Common myeloid progenitor, CD34-positive (primary cell): ENCODE results near the gene EFEMP2.

Experiments used
- CTCF ChIA-PET: fragments of 350-600 bp; sonication (Branson Sonifier 250); formaldehyde crosslinking; loops from one replicate; lab custom pipeline; 2021; ENCODE audit warnings: antibody characterized with exemption; lab: Charles Lee
- POLR2A ChIA-PET: fragments of 350-600 bp; sonication (Branson Sonifier 250); formaldehyde crosslinking; loops from one replicate; lab custom pipeline; 2021; ENCODE audit warnings: antibody characterized with exemption; lab: Charles Lee
- DNase-seq, 3 donors: peaks; one replicate each; pipeline versions ENCODE4 v3.0.0 to v3.0.0-alpha.2; 2013
- H3K27ac ChIP-seq, 2 experiments: 1 replicate in 1 of 2; 2 replicates in 1 of 2; pipeline ENCODE4 v1.7.0; 2013; ENCODE audit warnings: inconsistent platforms in 2 of 2, low read length in 2 of 2, mild to moderate bottlenecking in 2 of 2, low read depth in 1 of 2, moderate library complexity in 1 of 2; ENCODE audit not compliant: severe bottlenecking in 2 of 2, insufficient read depth in 1 of 2, poor library complexity in 1 of 2
- H3K27me3 ChIP-seq, 5 experiments: replicated peaks in 2 of 5; 1 replicate in 3 of 5; 2 replicates in 2 of 5; pipeline versions ENCODE4 v1.6.1 to v1.7.0; 2013; ENCODE audit warnings: low read length in 4 of 5, mild to moderate bottlenecking in 2 of 5, moderate library complexity in 2 of 5, inconsistent platforms in 1 of 5; ENCODE audit not compliant: insufficient read depth in 5 of 5, control insufficient read depth in 4 of 5
- H3K36me3 ChIP-seq, 4 experiments: 1 replicate in 2 of 4; 2 replicates in 2 of 4; pipeline versions ENCODE4 v1.6.1 to v1.7.0; 2013; ENCODE audit warnings: low read length in 3 of 4, control low read depth in 1 of 4, mild to moderate bottlenecking in 1 of 4; ENCODE audit not compliant: control insufficient read depth in 4 of 4, insufficient read depth in 4 of 4
- H3K4me1 ChIP-seq, 4 experiments: 1 replicate in 3 of 4; 2 replicates in 1 of 4; pipeline versions ENCODE4 v1.6.1 to v1.7.1; 2013; ENCODE audit warnings: low read length in 3 of 4, mild to moderate bottlenecking in 3 of 4, control low read depth in 1 of 4, inconsistent platforms in 1 of 4, moderate library complexity in 1 of 4; ENCODE audit not compliant: control insufficient read depth in 4 of 4, insufficient read depth in 4 of 4; ENCODE audit errors: control extremely low read depth in 1 of 4
- H3K4me3 ChIP-seq, 7 experiments: 1 replicate in 4 of 7; 2 replicates in 3 of 7; pipeline versions ENCODE4 v1.5.1 to v1.7.0; 2013; ENCODE audit warnings: mild to moderate bottlenecking in 7 of 7, low read length in 6 of 7, moderate library complexity in 6 of 7, inconsistent platforms in 2 of 7, low read depth in 2 of 7, control low read depth in 1 of 7; ENCODE audit not compliant: insufficient read depth in 4 of 7, control insufficient read depth in 1 of 7; ENCODE audit errors: extremely low read depth in 1 of 7
- H3K9me3 ChIP-seq, 5 experiments: 1 replicate in 4 of 5; 2 replicates in 1 of 5; pipeline versions ENCODE4 v1.6.1 to v1.7.1; 2013; ENCODE audit warnings: low read length in 4 of 5, mild to moderate bottlenecking in 2 of 5, inconsistent platforms in 1 of 5, low read depth in 1 of 5, moderate library complexity in 1 of 5; ENCODE audit not compliant: control insufficient read depth in 4 of 5, insufficient read depth in 2 of 5; ENCODE audit errors: control extremely low read depth in 1 of 5
- WGBS: methylation state at CpG from one replicate; pipeline ENCODE4 v1.1.5; 2013; ENCODE audit not compliant: insufficient coverage; 5-methylcytosine and 5-hydroxymethylcytosine counted together

The EFEMP2 gene

GRCh38 chr11:65853246-65853979 is 19.2 kb downstream of the EFEMP2 start:
- H3K4me3 ChIP-seq = no peak overlapping the region
- H3K36me3 ChIP-seq = peaks cover 12 to 61% (median 46%) of the 10 kb centered on the region in 4 experiments
- peaks cover 4 to 19% (median 17%) of the 10 kb centered on the region in 4 experiments for H3K4me1 ChIP-seq
- peaks cover 0 to 7% (median 0%) of the 10 kb centered on the region in 5 experiments for H3K9me3 ChIP-seq
- POLR2A ChIA-PET = no interaction called here
- no peaks in the 10 kb centered on the region for H3K27me3 ChIP-seq
- 91% methylated on average over 4 of the region's 6 CpGs for WGBS
- H3K27ac ChIP-seq = no peak overlapping the region
- no peak for DNase-seq
- CTCF ChIA-PET = interaction anchor here (0.5 to 4.9 kb wide), 8 partner anchors 10 to 177 kb away, joined by 3 to 20 read pairs (median 4); partner anchors contain the start of genes CTSW, FIBP and SNX32

- ChIA-PET POLR2A (interaction anchor here (1.2 to 2.1 kb wide), 2 partner anchors 19 kb away, joined by 4 to 6 read pairs; partner anchors contain the start of gene SNX32), CTCF (interaction anchor here (0.9 to 4.9 kb wide), 12 partner anchors 9 to 170 kb away, joined by 3 to 20 read pairs (median 4); partner anchors contain the start of genes CTSW, FIBP and SNX32)
- H3K36me3 ChIP-seq = peaks cover 12 to 61% (median 46%) of the 10 kb centered on the region in 4 experiments
- peaks cover 0 to 7% (median 0%) of the 10 kb centered on the region in 5 experiments for H3K9me3 ChIP-seq
- peaks cover 3 to 19% (median 15%) of the 10 kb centered on the region in 4 experiments for H3K4me1 ChIP-seq
- 94% methylated on average over 26 of the region's 33 CpGs for WGBS
- DNase-seq = no peak
- no peak overlapping the region for H3K4me3 ChIP-seq
- H3K27ac ChIP-seq = no peak overlapping the region
- no peaks in the 10 kb centered on the region for H3K27me3 ChIP-seq
Measured at GRCh38 chr11:65852508-65853245, 19.9 kb downstream of the EFEMP2 start.

- Histone ChIP-seq H3K4me1 (peaks cover 3 to 17% (median 15%) of the 10 kb centered on the region in 4 experiments), H3K27ac (no peak overlapping the region), H3K36me3 (peaks cover 12 to 61% (median 46%) of the 10 kb centered on the region in 4 experiments), H3K27me3 (no peaks in the 10 kb centered on the region), H3K4me3 (no peak overlapping the region), H3K9me3 (peaks cover 0 to 7% (median 0%) of the 10 kb centered on the region in 5 experiments)
- WGBS = 96% methylated on average over 10 of the region's 10 CpGs
- CTCF ChIA-PET = interaction anchor here (0.9 to 4.9 kb wide), 16 partner anchors 8 to 170 kb away, joined by 3 to 20 read pairs (median 4); partner anchors contain the start of genes FIBP, MUS81 and SNX32
- DNase-seq = no peak
- POLR2A ChIA-PET = interaction anchor here (0.6 to 2.1 kb wide), 4 partner anchors 19 to 213 kb away, joined by 3 to 6 read pairs (median 4); partner anchors contain the start of gene SNX32
Measured at GRCh38 chr11:65851811-65852507, 20.6 kb downstream of the EFEMP2 start.

GRCh38 chr11:65851083-65851579 is 21.5 kb downstream of the EFEMP2 start:
- ChIA-PET CTCF (interaction anchor here (0.9 to 4.9 kb wide), 14 partner anchors 9 to 145 kb away, joined by 3 to 20 read pairs (median 4); partner anchors contain the start of genes FIBP, MUS81 and SNX32), POLR2A (interaction anchor here (0.6 to 2.1 kb wide), 2 partner anchors 18 to 212 kb away, joined by 3 to 6 read pairs; partner anchors contain the start of gene SNX32)
- WGBS = 97% methylated on average over 13 of the region's 14 CpGs
- Histone ChIP-seq H3K9me3 (peaks cover 0 to 7% (median 0%) of the 10 kb centered on the region in 5 experiments), H3K4me1 (peaks cover 0 to 9% (median 8%) of the 10 kb centered on the region in 4 experiments), H3K27ac (no peak overlapping the region), H3K27me3 (no peaks in the 10 kb centered on the region), H3K4me3 (no peak overlapping the region), H3K36me3 (peaks cover 12 to 56% (median 45%) of the 10 kb centered on the region in 4 experiments)
- peak in 1 of 3 donors; percentile 34 for DNase-seq

GRCh38 chr11:65850217-65851082 is 22.1 kb downstream of the EFEMP2 start:
- DNase-seq = no peak
- POLR2A ChIA-PET = interaction anchor here (1.3 to 2.1 kb wide), 2 partner anchors 17 to 139 kb away, joined by 3 to 6 read pairs; partner anchors contain the start of gene SNX32
- CTCF ChIA-PET = interaction anchor here (0.9 to 4.9 kb wide), 8 partner anchors 8 to 34 kb away, joined by 3 to 20 read pairs (median 4); partner anchors contain the start of genes CFL1, MUS81 and SNX32
- Histone ChIP-seq H3K9me3 (peaks cover 0 to 7% (median 0%) of the 10 kb centered on the region in 5 experiments), H3K4me3 (no peak overlapping the region), H3K27me3 (no peaks in the 10 kb centered on the region), H3K36me3 (peaks cover 12 to 49% (median 41%) of the 10 kb centered on the region in 4 experiments), H3K27ac (no peak overlapping the region), H3K4me1 (peaks cover 0 to 2% (median 1%) of the 10 kb centered on the region in 4 experiments)
- 90% methylated on average over 19 of the region's 20 CpGs for WGBS
